Left ventricle myocardium inferior (tissue), 1 donor: Measurements from ENCODE around the gene CAPN8. TPM values are rescaled to one million over a fixed set of nuclear protein-coding genes. Genes with fewer than 3 reads are reported as not detected.

Source experiments
- DNase-seq: peaks from one replicate; pipeline ENCODE4 v3.0.0-alpha.2; 2020
- H3K27ac ChIP-seq: fragments of 200-600 bp; replicated peaks from 2 replicates; pipeline ENCODE4 v1.8.0; 2021
- H3K27me3 ChIP-seq: fragments of 200-600 bp; 2 replicates; pipeline ENCODE4 v1.8.0; 2021; ENCODE audit warnings: low read depth
- H3K36me3 ChIP-seq: fragments of 200-600 bp; 2 replicates; pipeline ENCODE4 v1.8.0; 2021
- H3K4me1 ChIP-seq: fragments of 200-600 bp; 2 replicates; pipeline ENCODE4 v1.8.0; 2021
- H3K4me3 ChIP-seq: fragments of 200-600 bp; 2 replicates; pipeline ENCODE4 v1.8.0; 2021; ENCODE audit warnings: mild to moderate bottlenecking, moderate library complexity
- H3K9me3 ChIP-seq: fragments of 200-600 bp; replicated peaks from 2 replicates; pipeline ENCODE4 v1.8.0; 2021
- intact Hi-C: fragments of 100-400 bp; cut with micrococcal nuclease; formaldehyde crosslinking; loops from one replicate; pipeline ENCODE4 v1.11.0; 2022
- total RNA-seq: library from RNA; stranded (reverse); fragmentation: NEBNext Ultra II Directional; extraction: Animal tissue kit (Norgen Biotek cat#: 25700); gene quantifications from one replicate; pipeline ENCODE4 v1.2.1, GENCODE V29; 2021
- TF ChIP-seq, protein P1 (sequence below): fragments of 200-600 bp; IDR thresholded peaks from 2 replicates; pipeline ENCODE4 v1.8.0; 2021; ENCODE audit warnings: antibody characterized with exemption, mild to moderate bottlenecking, borderline replicate concordance
- donor health status: DM: no; HTN: yes; CAD: no; lungs with severe emphysema.

Gene CAPN8
- total RNA-seq, 1 donor from 2014 or later, result not detected

DNA sequence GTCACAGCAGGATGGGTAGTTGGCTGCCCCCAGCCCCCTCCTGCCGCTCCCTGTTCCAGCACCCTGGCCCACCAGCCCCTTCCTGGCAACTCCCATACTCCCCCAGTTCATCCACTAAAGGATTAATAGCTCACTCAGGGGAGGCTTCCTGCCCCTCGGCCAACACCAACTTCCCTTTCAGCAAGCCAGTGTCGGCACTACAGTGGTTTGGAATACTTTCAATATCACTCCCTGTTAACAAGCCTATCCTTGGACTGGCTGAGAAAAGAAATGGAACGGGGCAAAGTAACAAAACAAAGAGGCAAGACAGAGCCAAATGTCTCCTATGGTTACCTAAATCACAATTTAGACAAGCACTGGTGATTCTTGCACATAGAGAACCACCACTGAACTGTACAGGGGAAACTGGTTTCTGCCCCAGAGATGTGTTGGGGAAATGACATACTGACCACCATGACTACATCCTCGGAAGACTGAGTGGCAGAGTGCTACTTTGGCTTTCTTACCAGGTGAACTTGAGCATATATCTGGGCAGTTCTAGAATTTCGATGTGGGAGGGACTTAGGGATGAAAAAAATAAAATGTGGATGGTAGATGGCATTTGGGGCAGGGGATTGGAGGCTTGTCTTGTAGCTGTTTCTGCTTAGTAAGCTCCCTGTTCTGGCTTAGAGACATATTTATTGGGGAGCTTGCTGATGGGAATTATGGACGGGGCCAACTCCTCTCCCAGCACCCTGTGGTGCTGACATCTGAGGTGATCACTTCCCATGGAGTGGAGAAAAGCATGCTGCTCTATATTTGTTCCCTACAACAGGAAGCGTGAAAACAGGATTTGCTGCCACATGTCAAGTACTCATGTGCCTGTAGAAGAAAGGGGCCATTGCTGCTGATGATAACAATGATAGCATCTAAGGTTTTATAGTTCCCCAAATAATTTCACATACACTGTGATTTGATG lies 39.7 kb upstream of the CAPN8 start:
- H3K36me3 ChIP-seq, result no peaks in the 10 kb centered on the region
- DNase-seq, result no peak
- intact Hi-C loops, result no loop called here
- no peaks in the 10 kb centered on the region for H3K9me3 ChIP-seq
- peak overlapping the region; percentile 26 for H3K4me3 ChIP-seq
- TF ChIP-seq, protein P1, sequence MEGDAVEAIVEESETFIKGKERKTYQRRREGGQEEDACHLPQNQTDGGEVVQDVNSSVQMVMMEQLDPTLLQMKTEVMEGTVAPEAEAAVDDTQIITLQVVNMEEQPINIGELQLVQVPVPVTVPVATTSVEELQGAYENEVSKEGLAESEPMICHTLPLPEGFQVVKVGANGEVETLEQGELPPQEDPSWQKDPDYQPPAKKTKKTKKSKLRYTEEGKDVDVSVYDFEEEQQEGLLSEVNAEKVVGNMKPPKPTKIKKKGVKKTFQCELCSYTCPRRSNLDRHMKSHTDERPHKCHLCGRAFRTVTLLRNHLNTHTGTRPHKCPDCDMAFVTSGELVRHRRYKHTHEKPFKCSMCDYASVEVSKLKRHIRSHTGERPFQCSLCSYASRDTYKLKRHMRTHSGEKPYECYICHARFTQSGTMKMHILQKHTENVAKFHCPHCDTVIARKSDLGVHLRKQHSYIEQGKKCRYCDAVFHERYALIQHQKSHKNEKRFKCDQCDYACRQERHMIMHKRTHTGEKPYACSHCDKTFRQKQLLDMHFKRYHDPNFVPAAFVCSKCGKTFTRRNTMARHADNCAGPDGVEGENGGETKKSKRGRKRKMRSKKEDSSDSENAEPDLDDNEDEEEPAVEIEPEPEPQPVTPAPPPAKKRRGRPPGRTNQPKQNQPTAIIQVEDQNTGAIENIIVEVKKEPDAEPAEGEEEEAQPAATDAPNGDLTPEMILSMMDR, result no peak
- peaks cover 6% of the 10 kb centered on the region for H3K27me3 ChIP-seq
- peaks cover 66% of the 10 kb centered on the region for H3K4me1 ChIP-seq
- peak overlapping the region; percentile 86 for H3K27ac ChIP-seq

DNA sequence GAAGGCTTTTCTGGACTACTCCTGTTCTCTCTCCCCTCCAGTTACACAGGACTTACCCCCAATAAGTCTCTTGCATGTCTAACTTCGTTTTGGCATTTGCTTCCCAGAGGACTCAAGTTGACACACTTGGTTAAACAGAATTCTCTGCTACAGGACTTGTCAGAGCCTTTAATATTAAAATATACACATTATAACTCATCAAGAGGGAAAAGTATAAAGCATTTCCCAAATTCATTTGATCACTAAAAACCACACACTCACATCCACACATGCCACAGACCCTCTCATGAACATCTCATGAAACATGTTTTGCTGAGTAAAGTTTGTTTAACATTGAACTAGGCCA lies 38.1 kb upstream of the CAPN8 start:
- Histone ChIP-seq H3K27ac (no peak overlapping the region), H3K4me3 (no peak overlapping the region), H3K36me3 (no peaks in the 10 kb centered on the region), H3K9me3 (no peaks in the 10 kb centered on the region), H3K4me1 (peaks cover 56% of the 10 kb centered on the region), H3K27me3 (peaks cover 6% of the 10 kb centered on the region)
- no peak for DNase-seq
- TF ChIP-seq, protein P1, result no peak
- intact Hi-C loops, result no loop called here

DNA sequence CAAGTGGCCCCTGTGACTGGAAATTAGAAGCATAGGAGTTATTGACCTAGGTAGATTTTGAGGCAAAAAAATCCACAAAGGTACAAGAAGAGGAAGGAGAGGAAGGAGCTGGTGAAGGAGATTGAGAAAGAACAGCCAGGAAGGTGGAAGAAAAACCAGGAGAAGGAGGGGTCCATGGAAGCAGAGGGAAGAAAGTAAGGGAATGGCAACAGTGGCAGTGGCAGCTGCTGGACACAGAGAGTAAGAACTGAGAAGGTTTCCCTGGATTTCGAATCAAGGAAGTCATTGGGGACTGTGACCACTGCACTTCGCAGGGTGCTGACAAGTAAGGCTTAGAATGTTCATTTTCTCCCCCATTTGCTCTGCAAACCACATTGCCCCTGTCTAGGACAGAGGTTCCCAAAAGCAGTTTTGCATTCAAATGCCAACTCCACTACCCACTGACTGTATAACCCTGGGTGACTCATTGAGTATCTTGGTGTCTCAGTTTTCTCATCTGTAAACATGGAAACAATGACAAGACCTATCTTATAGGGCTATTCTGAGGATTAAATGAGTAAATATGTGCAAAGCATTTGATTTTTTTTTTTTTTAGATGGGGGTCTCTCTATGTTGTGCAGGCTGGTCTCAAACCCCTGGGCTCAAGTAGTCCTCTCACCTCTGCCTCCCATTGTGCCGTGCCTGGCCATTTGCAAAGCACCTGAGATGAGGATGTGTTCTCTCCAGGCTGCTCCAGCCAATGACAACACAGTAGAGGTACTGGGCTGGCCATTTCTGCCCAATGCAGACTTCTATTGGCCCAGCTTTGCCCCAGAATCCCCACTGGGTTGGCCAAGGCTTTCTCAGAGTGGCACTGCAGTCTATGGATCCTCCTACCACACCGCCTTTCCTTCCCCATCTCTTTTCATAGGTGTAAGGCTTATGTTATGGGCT lies 37.5 kb upstream of the CAPN8 start:
- intact Hi-C loops, result no loop called here
- Histone ChIP-seq H3K27me3 (peaks cover 6% of the 10 kb centered on the region), H3K27ac (no peak overlapping the region), H3K9me3 (no peaks in the 10 kb centered on the region), H3K4me3 (no peak overlapping the region), H3K36me3 (no peaks in the 10 kb centered on the region), H3K4me1 (peaks cover 53% of the 10 kb centered on the region)
- DNase-seq, result no peak
- TF ChIP-seq, protein P1, result no peak

DNA sequence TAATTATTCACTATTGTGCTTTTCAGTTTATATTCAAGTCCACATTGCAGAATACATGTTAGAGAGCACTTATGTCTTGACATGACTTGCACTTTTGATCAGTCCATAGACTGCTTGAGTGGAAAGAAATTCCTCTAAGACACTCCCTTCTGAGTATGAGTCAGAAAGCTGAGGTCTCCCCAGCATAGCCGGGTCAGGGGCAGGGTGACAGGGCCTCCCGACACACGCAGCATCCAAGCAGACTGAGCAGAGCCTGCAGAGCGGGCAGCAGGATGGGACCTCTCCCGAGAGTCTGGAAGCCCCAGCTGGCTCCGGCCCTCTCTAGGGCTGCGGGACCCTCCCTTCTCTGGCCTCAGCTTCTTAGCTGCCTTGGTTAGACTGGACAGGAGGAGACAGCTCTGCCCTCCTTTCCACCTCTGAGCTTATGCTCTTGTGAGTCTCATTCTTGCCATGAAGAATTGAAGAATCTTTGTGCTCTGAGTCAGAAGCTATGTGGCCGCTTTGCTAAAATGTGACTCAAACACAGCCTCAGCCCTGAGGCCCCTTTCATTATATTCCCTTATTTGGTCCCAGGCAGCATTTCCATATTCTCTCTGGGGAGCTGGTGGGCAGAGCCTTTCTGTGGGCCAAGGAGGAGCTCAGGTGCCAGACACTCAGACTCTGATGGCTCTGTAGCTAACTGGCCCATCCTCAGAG lies 35.6 kb upstream of the CAPN8 start:
- Histone ChIP-seq H3K36me3 (no peaks in the 10 kb centered on the region), H3K27ac (peak overlapping the region; percentile 41), H3K4me1 (peaks cover 34% of the 10 kb centered on the region), H3K27me3 (peaks cover 6% of the 10 kb centered on the region), H3K4me3 (no peak overlapping the region), H3K9me3 (no peaks in the 10 kb centered on the region)
- DNase-seq, result no peak
- TF ChIP-seq, protein P1, result no peak
- intact Hi-C loops, result no loop called here

DNA sequence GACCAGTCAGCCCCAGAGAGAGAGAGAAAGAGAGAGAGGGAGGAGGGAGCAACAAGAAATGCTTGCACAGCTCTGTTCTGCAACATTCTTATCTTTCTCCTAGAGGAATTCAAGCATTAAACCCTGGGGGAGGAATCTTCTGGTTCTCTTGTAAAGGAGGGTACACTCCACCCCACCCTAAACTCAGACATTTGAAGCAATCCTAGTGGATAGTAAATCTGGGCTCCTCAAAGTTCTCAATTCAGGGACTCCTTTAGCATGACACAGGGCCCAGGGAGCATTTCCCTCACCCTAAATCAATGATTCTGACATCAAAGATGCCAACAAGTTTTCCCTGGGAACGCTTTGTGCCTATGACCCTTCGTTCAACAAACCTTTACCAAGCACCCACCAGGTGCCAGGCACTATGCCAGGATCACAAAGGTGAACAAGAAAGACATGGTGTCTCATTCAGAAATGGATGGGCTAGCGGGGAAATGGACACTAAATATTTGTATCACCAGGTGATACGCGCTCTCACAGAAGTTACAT lies 35.0 kb upstream of the CAPN8 start:
- H3K9me3 ChIP-seq, result no peaks in the 10 kb centered on the region
- H3K4me1 ChIP-seq, result peaks cover 28% of the 10 kb centered on the region
- peak overlapping the region; percentile 41 for H3K27ac ChIP-seq
- TF ChIP-seq, protein P1, result no peak
- intact Hi-C loops, result no loop called here
- H3K4me3 ChIP-seq, result no peak overlapping the region
- no peaks in the 10 kb centered on the region for H3K36me3 ChIP-seq
- no peak for DNase-seq
- H3K27me3 ChIP-seq, result peaks cover 6% of the 10 kb centered on the region
